GM18505 (cell line): ENCODE results near the gene LRRC3.
"Not testable (repeated sequence)": the region's sequence is repeated elsewhere in the genome, so short reads cannot be mapped to it uniquely, and the experiment has no call there.

Source experiments
- ATAC-seq: cut with Tn5 transposase; IDR thresholded peaks from one replicate; pipeline ENCODE4 v1.9.1; 2021; ENCODE audit not compliant: unreplicated experiment
- POLR2A ChIP-seq: IDR thresholded peaks from 4 replicates; pipeline ENCODE4 v1.6.1; 2011; ENCODE audit warnings: borderline replicate concordance; ENCODE audit not compliant: insufficient read depth, insufficient read length; ENCODE audit errors: extremely low read depth

Gene LRRC3

GRCh38 chr21:44454747-44455523 lies at the start of gene LRRC3:
Gene LRRC3 (plus strand): TSS chr21:44455510. CDS start chr21:44456645, 1,135 bp downstream.
- ATAC-seq, result peak; percentile 52
- no peak for TF ChIP-seq POLR2A

- TF ChIP-seq POLR2A, result no peak
- ATAC-seq, result no peak
Measured at GRCh38 chr21:44405948-44406872, 49.1 kb upstream of the LRRC3 start.

- no peak for ATAC-seq
- TF ChIP-seq POLR2A, result no peak
Measured at GRCh38 chr21:44406953-44407352, 48.4 kb upstream of the LRRC3 start.

GRCh38 chr21:44407493-44407892 lies 47.8 kb upstream of the LRRC3 start:
- no peak for TF ChIP-seq POLR2A
- no peak for ATAC-seq

GRCh38 chr21:44408226-44408625 lies 47.1 kb upstream of the LRRC3 start:
- no peak for TF ChIP-seq POLR2A
- ATAC-seq, result no peak

GRCh38 chr21:44413566-44414290 lies 41.6 kb upstream of the LRRC3 start:
- TF ChIP-seq POLR2A, result no peak
- ATAC-seq, result no peak

- ATAC-seq, result no peak
- no peak for TF ChIP-seq POLR2A
Measured at GRCh38 chr21:44414291-44415072, 40.8 kb upstream of the LRRC3 start.

GRCh38 chr21:44415073-44416025 lies 40.0 kb upstream of the LRRC3 start:
- no peak for ATAC-seq
- no peak for TF ChIP-seq POLR2A

GRCh38 chr21:44416193-44416592 lies 39.1 kb upstream of the LRRC3 start:
- no peak for TF ChIP-seq POLR2A
- ATAC-seq, result no peak

- ATAC-seq, result not testable (repeated sequence)
Measured at GRCh38 chr21:44417621-44418107, 37.6 kb upstream of the LRRC3 start.

GRCh38 chr21:44418108-44418875 lies 37.0 kb upstream of the LRRC3 start:
- no peak for TF ChIP-seq POLR2A
- no peak for ATAC-seq
